HCT116 (cell line): Measurements from ENCODE around the gene PHOSPHO1. TPM values are rescaled to one million over a fixed set of nuclear protein-coding genes. Genes with fewer than 3 reads are reported as not detected.

Experiments used
- ATAC-seq: fragments of 200-7000 bp; cut with Tn5 transposase; 2 replicates; pipeline ENCODE4 v1.9.1; 2020; ENCODE audit warnings: mild to moderate bottlenecking, moderate library complexity
- BruUV-seq: library from RNA; stranded (reverse); fragments of 400-500 nt; replicated peaks from 2 replicates; lab custom pipeline; 2021; lab: Mats Ljungman, UMichigan
- CTCF ChIA-PET: fragments of 300-600 bp; sonication (Branson Sonifier 250); formaldehyde crosslinking; loops from one replicate; lab custom pipeline; 2021; ENCODE audit warnings: antibody characterized with exemption; lab: Charles Lee
- POLR2A ChIA-PET: fragments of 300-600, 350-600 bp; sonication (Branson Sonifier 250); formaldehyde crosslinking; loops from one replicate; lab custom pipeline; 2021; ENCODE audit warnings: antibody characterized with exemption; lab: Charles Lee
- RAD21 ChIA-PET, 2 experiments: fragments of 300-600 bp; sonication (Branson Sonifier 250); formaldehyde crosslinking; loops; one replicate each; lab custom pipeline; 2023; ENCODE audit warnings: low total read pairs in 2 of 2; ENCODE audit not compliant: uncharacterized antibody in 2 of 2, unreplicated experiment in 2 of 2, low non-redundant PET in 1 of 2; lab: Charles Lee
- DNase-seq: peaks from one replicate; pipeline ENCODE4 v3.0.0-alpha.2; 2010; ENCODE audit warnings: low read depth, low spot score
- H2AFZ ChIP-seq: fragments of 200-600 bp; shearing (Covaris generic), sonication (generic); 2 replicates; pipeline ENCODE4 v1.6.1; 2017; ENCODE audit warnings: low read depth, mixed run types, mixed read lengths, antibody characterized with exemption, low read length; ENCODE audit not compliant: poor library complexity, severe bottlenecking
- H3K27ac ChIP-seq: 2 replicates; pipeline ENCODE4 v1.5.1; 2012; ENCODE audit warnings: low read depth, low read length
- H3K27me3 ChIP-seq: fragments of 200-600 bp; sonication (generic); 2 replicates; pipeline ENCODE4 v1.6.1; 2016; ENCODE audit warnings: mixed run types, low read length, mixed read lengths; ENCODE audit not compliant: insufficient read depth
- H3K36me3 ChIP-seq, 2 experiments: fragments of 200-500 bp in 1 of 2; fragments of 200-600 bp in 1 of 2; sonication (Bioruptor generic) in 1 of 2; sonication (generic) in 1 of 2; 2 replicates each; pipeline versions ENCODE4 v1.5.1 to v1.6.1; 2014 to 2016; ENCODE audit warnings: low read length in 2 of 2, inconsistent platforms in 1 of 2, mixed read lengths in 1 of 2, mixed run types in 1 of 2; ENCODE audit not compliant: insufficient read depth in 2 of 2, control insufficient read depth in 1 of 2
- H3K4me1 ChIP-seq, 2 experiments: fragments of 200-600 bp in 1 of 2; sonication (generic) in 1 of 2; 2 replicates each; pipeline versions ENCODE4 v1.5.1 to v1.6.1; 2012 to 2017; ENCODE audit warnings: low read length in 2 of 2, inconsistent platforms in 1 of 2, mild to moderate bottlenecking in 1 of 2, mixed read lengths in 1 of 2, mixed run types in 1 of 2, moderate library complexity in 1 of 2; ENCODE audit not compliant: insufficient read depth in 2 of 2, control insufficient read depth in 1 of 2
- H3K4me2 ChIP-seq: fragments of 200-600 bp; sonication (generic); 2 replicates; pipeline ENCODE4 v1.6.1; 2017; ENCODE audit warnings: mixed run types, low read length, mixed read lengths
- H3K4me3 ChIP-seq, 2 experiments: fragments of 200-600 bp in 1 of 2; sonication (generic) in 1 of 2; replicated peaks in 1 of 2; 2 replicates each; pipeline ENCODE4 v1.5.1; 2011 to 2016; ENCODE audit warnings: low read length in 2 of 2, control low read depth in 1 of 2, low read depth in 1 of 2, mild to moderate bottlenecking in 1 of 2, mixed read lengths in 1 of 2, mixed run types in 1 of 2
- H3K79me2 ChIP-seq: fragments of 200-600 bp; sonication (generic); 2 replicates; pipeline ENCODE4 v1.6.1; 2017; ENCODE audit warnings: mild to moderate bottlenecking, mixed run types, low read length, moderate library complexity, mixed read lengths; ENCODE audit not compliant: insufficient read depth
- H3K9ac ChIP-seq: fragments of 200-600 bp; sonication (generic); 2 replicates; pipeline ENCODE4 v1.6.1; 2016; ENCODE audit warnings: low read length, mixed read lengths
- H3K9me2 ChIP-seq: fragments of 200-600 bp; sonication (generic), shearing (Covaris generic); 2 replicates; pipeline ENCODE4 v1.6.1; 2017; ENCODE audit warnings: mixed run types, mild to moderate bottlenecking, moderate library complexity; ENCODE audit not compliant: insufficient read depth
- H3K9me3 ChIP-seq, 2 experiments: fragments of 200-500 bp in 1 of 2; fragments of 200-600 bp in 1 of 2; sonication (Bioruptor generic) in 1 of 2; sonication (generic) in 1 of 2; 2 replicates each; pipeline ENCODE4 v1.6.1; 2014 to 2017; ENCODE audit warnings: low read length in 2 of 2, mixed read lengths in 2 of 2, inconsistent platforms in 1 of 2, low read depth in 1 of 2, mild to moderate bottlenecking in 1 of 2, mixed run types in 1 of 2, moderate library complexity in 1 of 2; ENCODE audit not compliant: control insufficient read depth in 1 of 2, insufficient read depth in 1 of 2
- H4K20me1 ChIP-seq: fragments of 200-600 bp; sonication (generic), shearing (Covaris generic); 2 replicates; pipeline ENCODE4 v1.6.1; 2017; ENCODE audit warnings: mixed run types, mild to moderate bottlenecking, moderate library complexity; ENCODE audit not compliant: insufficient read depth
- CTCF ChIP-seq, 3 experiments: fragments of 200-600 bp in 1 of 3; sonication (generic) in 1 of 3; IDR thresholded peaks in 2 of 3; conservative IDR thresholded peaks in 1 of 3; 2 replicates each; pipeline ENCODE4 v1.5.1; 2012 to 2017; ENCODE audit warnings: low read depth in 2 of 3, low read length in 2 of 3, antibody characterized with exemption in 1 of 3, borderline replicate concordance in 1 of 3, control low read depth in 1 of 3, mild to moderate bottlenecking in 1 of 3, mixed read lengths in 1 of 3, mixed run types in 1 of 3, moderate library complexity in 1 of 3; ENCODE audit not compliant: insufficient read depth in 1 of 3
- EGR1 ChIP-seq: IDR thresholded peaks from 2 replicates; pipeline ENCODE4 v1.6.1; 2012; ENCODE audit warnings: low read depth
- EZH2 ChIP-seq: fragments of 200-600 bp; sonication (generic); IDR thresholded peaks from 2 replicates; pipeline ENCODE4 v1.6.1; 2017; ENCODE audit warnings: antibody characterized with exemption, mixed run types
- FOSL1 ChIP-seq: IDR thresholded peaks from 2 replicates; pipeline ENCODE4 v1.6.1; 2012; ENCODE audit warnings: low read depth
- JUND ChIP-seq: IDR thresholded peaks from 2 replicates; pipeline ENCODE4 v1.6.1; 2012
- SP1 ChIP-seq: IDR thresholded peaks from 2 replicates; pipeline ENCODE4 v1.6.1; 2012; ENCODE audit warnings: low read depth
- YY1 ChIP-seq: IDR thresholded peaks from 2 replicates; pipeline ENCODE4 v1.6.1; 2011; ENCODE audit warnings: low read length, low read depth, moderate library complexity, mild to moderate bottlenecking; ENCODE audit not compliant: insufficient replicate concordance; ENCODE audit errors: extremely low read depth
- intact Hi-C: fragments of 100-400 bp; cut with micrococcal nuclease; formaldehyde crosslinking; loops from 2 replicates; pipeline ENCODE4 v1.10.0; 2022
- total RNA-seq: library from RNA; stranded (reverse); gene quantifications from one replicate; pipeline ENCODE4 v1.2.1, GENCODE V29; 2021; ENCODE audit not compliant: unreplicated experiment
- TF ChIP-seq, protein P1 (sequence below): IDR thresholded peaks from 2 replicates; pipeline ENCODE4 v1.6.1; 2012
- TF ChIP-seq, protein P2 (sequence below): IDR thresholded peaks from 2 replicates; pipeline ENCODE4 v1.6.1; 2012; ENCODE audit warnings: low read depth

The PHOSPHO1 gene
- total RNA-seq, 1 experiment from 2014 or later, result 3.0 TPM

- POLR2A ChIA-PET, result interaction anchor here (1.0 to 1.6 kb wide), 6 partner anchors 12 to 352 kb away, joined by 3 to 6 read pairs (median 4); no protein-coding TSS in a partner anchor
- H3K9me3 ChIP-seq, result no peaks in the 10 kb centered on the region
- peak overlapping the region; percentile 97 for H3K4me2 ChIP-seq
- no peaks in the 10 kb centered on the region for H3K36me3 ChIP-seq
- no peaks in the 10 kb centered on the region for H3K27me3 ChIP-seq
- no peak for DNase-seq
- H2AFZ ChIP-seq, result peak overlapping the region; percentile 74
- peak; percentile 63 for ATAC-seq
- intact Hi-C loops, result no loop called here
- peak overlapping the region; percentile 88 for H3K27ac ChIP-seq
- no peaks in the 10 kb centered on the region for H4K20me1 ChIP-seq
- RAD21 ChIA-PET, result interaction anchor here (0.5 to 0.8 kb wide), 2 partner anchors 138 to 296 kb away, joined by 3 read pairs; no protein-coding TSS in a partner anchor
- H3K79me2 ChIP-seq, result no peaks in the 10 kb centered on the region
- TF ChIP-seq, protein P1, sequence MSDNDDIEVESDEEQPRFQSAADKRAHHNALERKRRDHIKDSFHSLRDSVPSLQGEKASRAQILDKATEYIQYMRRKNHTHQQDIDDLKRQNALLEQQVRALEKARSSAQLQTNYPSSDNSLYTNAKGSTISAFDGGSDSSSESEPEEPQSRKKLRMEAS, result peak; percentile 11
- no peak for TF ChIP-seq CTCF (IDR thresholded peaks at IDR 0.05 in 2 of 3, conservative IDR thresholded peaks at IDR 0.05 in 1 of 3; ENCODE audit: borderline replicate concordance in 1 of 3, insufficient read depth in 1 of 3, low read depth in 2 of 3, low read length in 2 of 3)
- TF ChIP-seq EGR1, result no peak; the same call in 1 of the 2 replicates
- TF ChIP-seq JUND, result 0 out of 2 replicates have a peak, but pooled peaks have one; percentile 67
- no peak for TF ChIP-seq EZH2
- TF ChIP-seq YY1, result peak; percentile 1
- TF ChIP-seq, protein P2, sequence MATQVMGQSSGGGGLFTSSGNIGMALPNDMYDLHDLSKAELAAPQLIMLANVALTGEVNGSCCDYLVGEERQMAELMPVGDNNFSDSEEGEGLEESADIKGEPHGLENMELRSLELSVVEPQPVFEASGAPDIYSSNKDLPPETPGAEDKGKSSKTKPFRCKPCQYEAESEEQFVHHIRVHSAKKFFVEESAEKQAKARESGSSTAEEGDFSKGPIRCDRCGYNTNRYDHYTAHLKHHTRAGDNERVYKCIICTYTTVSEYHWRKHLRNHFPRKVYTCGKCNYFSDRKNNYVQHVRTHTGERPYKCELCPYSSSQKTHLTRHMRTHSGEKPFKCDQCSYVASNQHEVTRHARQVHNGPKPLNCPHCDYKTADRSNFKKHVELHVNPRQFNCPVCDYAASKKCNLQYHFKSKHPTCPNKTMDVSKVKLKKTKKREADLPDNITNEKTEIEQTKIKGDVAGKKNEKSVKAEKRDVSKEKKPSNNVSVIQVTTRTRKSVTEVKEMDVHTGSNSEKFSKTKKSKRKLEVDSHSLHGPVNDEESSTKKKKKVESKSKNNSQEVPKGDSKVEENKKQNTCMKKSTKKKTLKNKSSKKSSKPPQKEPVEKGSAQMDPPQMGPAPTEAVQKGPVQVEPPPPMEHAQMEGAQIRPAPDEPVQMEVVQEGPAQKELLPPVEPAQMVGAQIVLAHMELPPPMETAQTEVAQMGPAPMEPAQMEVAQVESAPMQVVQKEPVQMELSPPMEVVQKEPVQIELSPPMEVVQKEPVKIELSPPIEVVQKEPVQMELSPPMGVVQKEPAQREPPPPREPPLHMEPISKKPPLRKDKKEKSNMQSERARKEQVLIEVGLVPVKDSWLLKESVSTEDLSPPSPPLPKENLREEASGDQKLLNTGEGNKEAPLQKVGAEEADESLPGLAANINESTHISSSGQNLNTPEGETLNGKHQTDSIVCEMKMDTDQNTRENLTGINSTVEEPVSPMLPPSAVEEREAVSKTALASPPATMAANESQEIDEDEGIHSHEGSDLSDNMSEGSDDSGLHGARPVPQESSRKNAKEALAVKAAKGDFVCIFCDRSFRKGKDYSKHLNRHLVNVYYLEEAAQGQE, result no peak
- peak; percentile 33 for TF ChIP-seq SP1
- TF ChIP-seq FOSL1, result peak; percentile 75
- H3K9ac ChIP-seq, result peak overlapping the region; percentile 82
- peak overlapping the region; percentile 55 to 77 for H3K4me3 ChIP-seq
- peaks cover 15 to 28% of the 10 kb centered on the region in 2 experiments for H3K4me1 ChIP-seq
- TSS peak; percentile 32 for BruUV-seq
- no peaks in the 10 kb centered on the region for H3K9me2 ChIP-seq
- CTCF ChIA-PET, result interaction anchor here (0.9 to 1.4 kb wide), 4 partner anchors 30 to 296 kb away, joined by 3 to 4 read pairs (median 4); no protein-coding TSS in a partner anchor
These were observed 30.3 kb upstream of the PHOSPHO1 start for GRCh38 chr17:49260817-49261291.
